ENCODE data around the gene FPR2. TPM values are rescaled to one million over a fixed set of nuclear protein-coding genes. Genes with fewer than 3 reads are reported as not detected.

FPR2 gene
- total and polyA plus RNA-seq, 10 of the 15 experiments (the other 5 are each of a cell fraction or from before 2014, with no cell fraction given), result not detected

DNA sequence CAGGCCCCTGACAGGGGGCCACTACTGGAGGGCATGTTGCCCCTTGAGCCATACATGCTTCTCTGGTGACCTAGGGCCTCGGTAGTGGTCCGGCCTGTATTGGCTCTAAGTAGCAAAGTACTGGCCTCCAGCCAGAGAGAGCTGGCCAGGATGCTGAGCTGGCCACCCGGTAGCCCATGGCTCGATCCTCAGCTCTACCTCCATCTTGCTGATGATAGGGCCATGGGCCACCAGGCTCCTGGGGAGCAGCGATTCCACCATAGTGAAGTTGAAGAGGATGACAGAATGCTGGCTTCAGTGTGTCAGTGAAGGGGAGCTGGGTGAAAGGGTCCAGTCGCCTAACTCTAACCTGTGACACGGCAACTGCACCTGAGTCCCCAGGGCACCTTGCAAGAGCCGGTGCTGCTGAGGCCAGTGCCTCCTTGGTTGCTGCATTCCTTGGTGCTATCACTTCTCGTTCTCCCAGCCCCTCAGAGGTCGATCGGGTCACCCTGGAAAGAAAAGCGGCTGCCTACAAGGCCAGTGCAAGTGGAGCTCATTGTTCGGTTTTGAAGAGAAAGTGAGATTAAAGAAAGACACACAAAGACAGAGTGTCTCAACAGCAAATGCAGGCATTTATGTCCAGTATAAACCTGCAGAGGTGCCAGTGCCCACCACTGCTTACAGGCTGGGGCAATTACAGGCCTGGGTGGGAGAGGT lies 38.9 kb downstream of the FPR2 start:
- Histone ChIP-seq H3K4me3 (no peak overlapping the region), H3K36me3 (ENCODE audit: control insufficient read depth in 2 of 2, insufficient read depth in 2 of 2, low read length in 1 of 2) (no peaks in the 10 kb centered on the region), H3K27me3 (replicated peaks in 1 of 2; ENCODE audit: control insufficient read depth in 2 of 2, insufficient read depth in 2 of 2, low read length in 1 of 2) (no peaks in the 10 kb centered on the region), H3K9ac (ENCODE audit: control insufficient read depth, insufficient read depth, low read length) (no peak overlapping the region), H3K79me2 (ENCODE audit: control insufficient read depth, insufficient read depth, low read length) (no peaks in the 10 kb centered on the region), H3K4me2 (ENCODE audit: control insufficient read depth, insufficient read depth) (no peak overlapping the region), H3K4me1 (ENCODE audit: control insufficient read depth, insufficient read depth, low read length) (no peaks in the 10 kb centered on the region), H3K27ac (ENCODE audit: control insufficient read depth, insufficient read depth) (no peak overlapping the region), H2AFZ (ENCODE audit: control insufficient read depth, low read depth, low read length) (no peak overlapping the region), H3K9me3 (replicated peaks; ENCODE audit: control insufficient read depth, insufficient read depth, low read length) (no peaks in the 10 kb centered on the region; the same call in 2 of the 3 replicates), H4K20me1 (ENCODE audit: control insufficient read depth, insufficient read depth) (no peaks in the 10 kb centered on the region)
- CTCF ChIA-PET, result no interaction called here
- in situ Hi-C loops (cut with MboI) (no loop called here), intact Hi-C loops (cut with micrococcal nuclease; ENCODE audit: unreplicated experiment) (no loop called here)
- no peak for FAIRE-seq
- 51% methylated on average over 13 of the region's 13 CpGs for WGBS (ENCODE audit: insufficient coverage, insufficient replicate concordance, low lambda C conversion rate, missing lambda C conversion rate)
- no TSS peak for BruUV-seq (replicated peaks)
- POLR2A ChIA-PET, result no interaction called here
- ATAC-seq, result no peak
- DNase-seq (ENCODE audit: low read depth, low spot score), result no peak
- RAD21 ChIA-PET (ENCODE audit: unreplicated experiment), result no interaction called here
- SMC1A ChIA-PET (ENCODE audit: uncharacterized antibody, unreplicated experiment), result no interaction called here
- TF ChIP-seq, protein P1, sequence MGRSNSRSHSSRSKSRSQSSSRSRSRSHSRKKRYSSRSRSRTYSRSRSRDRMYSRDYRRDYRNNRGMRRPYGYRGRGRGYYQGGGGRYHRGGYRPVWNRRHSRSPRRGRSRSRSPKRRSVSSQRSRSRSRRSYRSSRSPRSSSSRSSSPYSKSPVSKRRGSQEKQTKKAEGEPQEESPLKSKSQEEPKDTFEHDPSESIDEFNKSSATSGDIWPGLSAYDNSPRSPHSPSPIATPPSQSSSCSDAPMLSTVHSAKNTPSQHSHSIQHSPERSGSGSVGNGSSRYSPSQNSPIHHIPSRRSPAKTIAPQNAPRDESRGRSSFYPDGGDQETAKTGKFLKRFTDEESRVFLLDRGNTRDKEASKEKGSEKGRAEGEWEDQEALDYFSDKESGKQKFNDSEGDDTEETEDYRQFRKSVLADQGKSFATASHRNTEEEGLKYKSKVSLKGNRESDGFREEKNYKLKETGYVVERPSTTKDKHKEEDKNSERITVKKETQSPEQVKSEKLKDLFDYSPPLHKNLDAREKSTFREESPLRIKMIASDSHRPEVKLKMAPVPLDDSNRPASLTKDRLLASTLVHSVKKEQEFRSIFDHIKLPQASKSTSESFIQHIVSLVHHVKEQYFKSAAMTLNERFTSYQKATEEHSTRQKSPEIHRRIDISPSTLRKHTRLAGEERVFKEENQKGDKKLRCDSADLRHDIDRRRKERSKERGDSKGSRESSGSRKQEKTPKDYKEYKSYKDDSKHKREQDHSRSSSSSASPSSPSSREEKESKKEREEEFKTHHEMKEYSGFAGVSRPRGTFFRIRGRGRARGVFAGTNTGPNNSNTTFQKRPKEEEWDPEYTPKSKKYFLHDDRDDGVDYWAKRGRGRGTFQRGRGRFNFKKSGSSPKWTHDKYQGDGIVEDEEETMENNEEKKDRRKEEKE (IDR thresholded peaks at IDR 0.05), result no peak
- TF ChIP-seq, protein P2, sequence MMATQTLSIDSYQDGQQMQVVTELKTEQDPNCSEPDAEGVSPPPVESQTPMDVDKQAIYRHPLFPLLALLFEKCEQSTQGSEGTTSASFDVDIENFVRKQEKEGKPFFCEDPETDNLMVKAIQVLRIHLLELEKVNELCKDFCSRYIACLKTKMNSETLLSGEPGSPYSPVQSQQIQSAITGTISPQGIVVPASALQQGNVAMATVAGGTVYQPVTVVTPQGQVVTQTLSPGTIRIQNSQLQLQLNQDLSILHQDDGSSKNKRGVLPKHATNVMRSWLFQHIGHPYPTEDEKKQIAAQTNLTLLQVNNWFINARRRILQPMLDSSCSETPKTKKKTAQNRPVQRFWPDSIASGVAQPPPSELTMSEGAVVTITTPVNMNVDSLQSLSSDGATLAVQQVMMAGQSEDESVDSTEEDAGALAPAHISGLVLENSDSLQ (IDR thresholded peaks at IDR 0.05), result no peak
- TF ChIP-seq ATF7 (IDR thresholded peaks at IDR 0.05; ENCODE audit: low read depth) (no peak), MXI1 (IDR thresholded peaks at IDR 0.05; ENCODE audit: low read depth, low read length) (no peak), SRF (IDR thresholded peaks at IDR 0.05; ENCODE audit: low read depth in 2 of 2, low read length in 2 of 2) (no peak)
- TF ChIP-seq, protein P3, sequence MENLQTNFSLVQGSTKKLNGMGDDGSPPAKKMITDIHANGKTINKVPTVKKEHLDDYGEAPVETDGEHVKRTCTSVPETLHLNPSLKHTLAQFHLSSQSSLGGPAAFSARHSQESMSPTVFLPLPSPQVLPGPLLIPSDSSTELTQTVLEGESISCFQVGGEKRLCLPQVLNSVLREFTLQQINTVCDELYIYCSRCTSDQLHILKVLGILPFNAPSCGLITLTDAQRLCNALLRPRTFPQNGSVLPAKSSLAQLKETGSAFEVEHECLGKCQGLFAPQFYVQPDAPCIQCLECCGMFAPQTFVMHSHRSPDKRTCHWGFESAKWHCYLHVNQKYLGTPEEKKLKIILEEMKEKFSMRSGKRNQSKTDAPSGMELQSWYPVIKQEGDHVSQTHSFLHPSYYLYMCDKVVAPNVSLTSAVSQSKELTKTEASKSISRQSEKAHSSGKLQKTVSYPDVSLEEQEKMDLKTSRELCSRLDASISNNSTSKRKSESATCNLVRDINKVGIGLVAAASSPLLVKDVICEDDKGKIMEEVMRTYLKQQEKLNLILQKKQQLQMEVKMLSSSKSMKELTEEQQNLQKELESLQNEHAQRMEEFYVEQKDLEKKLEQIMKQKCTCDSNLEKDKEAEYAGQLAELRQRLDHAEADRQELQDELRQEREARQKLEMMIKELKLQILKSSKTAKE (IDR thresholded peaks at IDR 0.05; ENCODE audit: low read depth, poor library complexity, severe bottlenecking), result no peak
- TF ChIP-seq, protein P4, sequence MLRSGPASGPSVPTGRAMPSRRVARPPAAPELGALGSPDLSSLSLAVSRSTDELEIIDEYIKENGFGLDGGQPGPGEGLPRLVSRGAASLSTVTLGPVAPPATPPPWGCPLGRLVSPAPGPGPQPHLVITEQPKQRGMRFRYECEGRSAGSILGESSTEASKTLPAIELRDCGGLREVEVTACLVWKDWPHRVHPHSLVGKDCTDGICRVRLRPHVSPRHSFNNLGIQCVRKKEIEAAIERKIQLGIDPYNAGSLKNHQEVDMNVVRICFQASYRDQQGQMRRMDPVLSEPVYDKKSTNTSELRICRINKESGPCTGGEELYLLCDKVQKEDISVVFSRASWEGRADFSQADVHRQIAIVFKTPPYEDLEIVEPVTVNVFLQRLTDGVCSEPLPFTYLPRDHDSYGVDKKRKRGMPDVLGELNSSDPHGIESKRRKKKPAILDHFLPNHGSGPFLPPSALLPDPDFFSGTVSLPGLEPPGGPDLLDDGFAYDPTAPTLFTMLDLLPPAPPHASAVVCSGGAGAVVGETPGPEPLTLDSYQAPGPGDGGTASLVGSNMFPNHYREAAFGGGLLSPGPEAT (IDR thresholded peaks at IDR 0.05; ENCODE audit: low read depth), result no peak
- TF ChIP-seq, protein P5, sequence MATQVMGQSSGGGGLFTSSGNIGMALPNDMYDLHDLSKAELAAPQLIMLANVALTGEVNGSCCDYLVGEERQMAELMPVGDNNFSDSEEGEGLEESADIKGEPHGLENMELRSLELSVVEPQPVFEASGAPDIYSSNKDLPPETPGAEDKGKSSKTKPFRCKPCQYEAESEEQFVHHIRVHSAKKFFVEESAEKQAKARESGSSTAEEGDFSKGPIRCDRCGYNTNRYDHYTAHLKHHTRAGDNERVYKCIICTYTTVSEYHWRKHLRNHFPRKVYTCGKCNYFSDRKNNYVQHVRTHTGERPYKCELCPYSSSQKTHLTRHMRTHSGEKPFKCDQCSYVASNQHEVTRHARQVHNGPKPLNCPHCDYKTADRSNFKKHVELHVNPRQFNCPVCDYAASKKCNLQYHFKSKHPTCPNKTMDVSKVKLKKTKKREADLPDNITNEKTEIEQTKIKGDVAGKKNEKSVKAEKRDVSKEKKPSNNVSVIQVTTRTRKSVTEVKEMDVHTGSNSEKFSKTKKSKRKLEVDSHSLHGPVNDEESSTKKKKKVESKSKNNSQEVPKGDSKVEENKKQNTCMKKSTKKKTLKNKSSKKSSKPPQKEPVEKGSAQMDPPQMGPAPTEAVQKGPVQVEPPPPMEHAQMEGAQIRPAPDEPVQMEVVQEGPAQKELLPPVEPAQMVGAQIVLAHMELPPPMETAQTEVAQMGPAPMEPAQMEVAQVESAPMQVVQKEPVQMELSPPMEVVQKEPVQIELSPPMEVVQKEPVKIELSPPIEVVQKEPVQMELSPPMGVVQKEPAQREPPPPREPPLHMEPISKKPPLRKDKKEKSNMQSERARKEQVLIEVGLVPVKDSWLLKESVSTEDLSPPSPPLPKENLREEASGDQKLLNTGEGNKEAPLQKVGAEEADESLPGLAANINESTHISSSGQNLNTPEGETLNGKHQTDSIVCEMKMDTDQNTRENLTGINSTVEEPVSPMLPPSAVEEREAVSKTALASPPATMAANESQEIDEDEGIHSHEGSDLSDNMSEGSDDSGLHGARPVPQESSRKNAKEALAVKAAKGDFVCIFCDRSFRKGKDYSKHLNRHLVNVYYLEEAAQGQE (IDR thresholded peaks at IDR 0.05; ENCODE audit: low read depth, low read length), result no peak

All from GM12878 (cell line).